A549 (cell line): ENCODE results near the gene LAGE3.

ENCODE experiments used
- RAD21 ChIP-seq, 2 experiments: fragments of >200 bp in 1 of 2; sonication (Bioruptor Twin) in 1 of 2; formaldehyde crosslinking in 1 of 2; IDR thresholded peaks in 1 of 2; conservative IDR thresholded peaks in 1 of 2; 2 replicates in 1 of 2; 3 replicates in 1 of 2; pipeline ENCODE4 v1.6.1; 2012 to 2018; ENCODE audit warnings: inconsistent platforms in 1 of 2
- ZFP36 ChIP-seq: fragments of 450-650 bp; IDR thresholded peaks from 2 replicates; pipeline ENCODE4 v1.6.1; 2014; ENCODE audit warnings: borderline replicate concordance; ENCODE audit not compliant: partially characterized antibody
- TF ChIP-seq, protein P1 (sequence below): fragments of >200 bp; sonication (Bioruptor Twin); formaldehyde crosslinking; IDR thresholded peaks from 3 replicates; pipeline ENCODE4 v1.5.1; 2016

DNA sequence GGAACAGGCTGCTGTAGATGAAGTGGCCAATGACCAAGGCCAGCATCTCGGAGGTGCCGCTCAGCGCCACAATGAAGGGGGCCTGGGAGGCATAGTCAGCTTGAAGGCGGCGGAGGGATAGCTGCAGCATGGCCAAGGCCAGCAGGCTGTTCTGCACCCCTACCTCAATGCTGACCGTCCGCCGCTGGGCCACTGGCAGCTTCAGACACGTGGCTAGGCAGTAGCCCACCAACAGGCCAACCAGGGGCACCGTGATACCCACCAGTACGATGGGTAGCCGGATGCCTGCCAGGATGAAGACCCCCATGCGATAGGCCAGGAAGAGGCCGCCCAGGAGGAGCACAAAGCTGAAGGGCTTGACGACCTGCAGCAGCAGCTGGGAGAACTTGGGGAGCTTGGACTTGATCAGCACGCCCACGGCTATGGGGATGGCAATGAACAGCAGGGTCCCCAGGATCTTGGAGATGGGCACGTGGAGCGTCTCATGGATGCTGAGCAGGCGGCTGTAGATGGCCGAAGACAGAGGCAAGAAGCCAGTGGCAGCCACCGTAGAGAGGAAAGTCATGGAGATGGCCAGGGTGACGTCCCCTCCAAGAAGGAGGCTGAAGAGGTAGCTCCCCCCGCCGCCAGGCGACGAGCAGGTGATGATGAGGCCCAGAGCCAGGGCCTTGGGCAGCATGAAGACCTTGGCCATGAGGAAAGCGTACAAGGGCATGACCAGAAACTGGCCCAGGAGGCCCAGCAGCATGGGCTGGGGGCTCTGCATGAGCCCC, 8.6 kb upstream of the LAGE3 start:
- TF ChIP-seq, protein P1, sequence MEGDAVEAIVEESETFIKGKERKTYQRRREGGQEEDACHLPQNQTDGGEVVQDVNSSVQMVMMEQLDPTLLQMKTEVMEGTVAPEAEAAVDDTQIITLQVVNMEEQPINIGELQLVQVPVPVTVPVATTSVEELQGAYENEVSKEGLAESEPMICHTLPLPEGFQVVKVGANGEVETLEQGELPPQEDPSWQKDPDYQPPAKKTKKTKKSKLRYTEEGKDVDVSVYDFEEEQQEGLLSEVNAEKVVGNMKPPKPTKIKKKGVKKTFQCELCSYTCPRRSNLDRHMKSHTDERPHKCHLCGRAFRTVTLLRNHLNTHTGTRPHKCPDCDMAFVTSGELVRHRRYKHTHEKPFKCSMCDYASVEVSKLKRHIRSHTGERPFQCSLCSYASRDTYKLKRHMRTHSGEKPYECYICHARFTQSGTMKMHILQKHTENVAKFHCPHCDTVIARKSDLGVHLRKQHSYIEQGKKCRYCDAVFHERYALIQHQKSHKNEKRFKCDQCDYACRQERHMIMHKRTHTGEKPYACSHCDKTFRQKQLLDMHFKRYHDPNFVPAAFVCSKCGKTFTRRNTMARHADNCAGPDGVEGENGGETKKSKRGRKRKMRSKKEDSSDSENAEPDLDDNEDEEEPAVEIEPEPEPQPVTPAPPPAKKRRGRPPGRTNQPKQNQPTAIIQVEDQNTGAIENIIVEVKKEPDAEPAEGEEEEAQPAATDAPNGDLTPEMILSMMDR: no peak
- TF ChIP-seq RAD21 (conservative IDR thresholded peaks at IDR 0.05 in 1 of 2, IDR thresholded peaks at IDR 0.05 in 1 of 2): no peak
- no peak for TF ChIP-seq ZFP36
